ENCODE measurements around the gene TNS4.

DNA sequence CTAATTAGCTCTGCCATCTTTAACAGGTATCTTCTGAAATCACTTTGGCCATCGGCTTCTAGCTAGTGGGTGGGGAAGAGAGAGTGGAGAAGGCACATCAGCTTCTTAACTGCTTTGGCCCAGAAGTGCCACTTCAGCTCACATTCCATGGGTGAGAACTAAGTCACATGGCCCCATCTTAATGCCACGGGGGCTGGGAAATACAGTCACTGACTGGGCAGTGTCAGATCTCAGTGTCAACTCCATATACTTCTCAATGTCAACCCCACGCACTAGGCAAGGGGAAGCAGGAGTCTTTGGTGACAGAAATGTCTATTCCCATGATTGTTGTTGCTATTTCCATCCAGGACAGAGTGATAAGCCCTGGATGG, 34.5 kb upstream of the TNS4 start:
- TF ChIP-seq POLR2A (IDR thresholded peaks at IDR 0.05; ENCODE audit: low read length) = no peak
- TF ChIP-seq GATA1 (IDR thresholded peaks at IDR 0.05; ENCODE audit: low read depth, low read length) = no peak

All from erythroblast (primary cell).